PC-9 (cell line): ENCODE measurements around the gene SLC30A9.

ENCODE experiments used
- CTCF ChIP-seq: fragments of 200-600 bp; sonication (generic); conservative IDR thresholded peaks from 2 replicates; pipeline ENCODE4 v1.6.1; 2017; ENCODE audit warnings: mixed run types, antibody characterized with exemption, mild to moderate bottlenecking, moderate library complexity
- EZH2 ChIP-seq: fragments of 200-600 bp; sonication (generic); IDR thresholded peaks from 2 replicates; pipeline ENCODE4 v1.8.0; 2017; ENCODE audit warnings: antibody characterized with exemption, low read depth

GRCh38 chr4:41963105-41963504 is 27.2 kb upstream of the SLC30A9 start:
- TF ChIP-seq CTCF, result peak; percentile 66
- no peak for TF ChIP-seq EZH2
